NCI-H2081 (cell line): ENCODE data around the gene RRP8.

Experiments used
- DNase-seq, 2 experiments: peaks; one replicate each; lab custom pipeline; 2025; lab: John Stamatoyannopoulos, UW

The RRP8 gene

DNA sequence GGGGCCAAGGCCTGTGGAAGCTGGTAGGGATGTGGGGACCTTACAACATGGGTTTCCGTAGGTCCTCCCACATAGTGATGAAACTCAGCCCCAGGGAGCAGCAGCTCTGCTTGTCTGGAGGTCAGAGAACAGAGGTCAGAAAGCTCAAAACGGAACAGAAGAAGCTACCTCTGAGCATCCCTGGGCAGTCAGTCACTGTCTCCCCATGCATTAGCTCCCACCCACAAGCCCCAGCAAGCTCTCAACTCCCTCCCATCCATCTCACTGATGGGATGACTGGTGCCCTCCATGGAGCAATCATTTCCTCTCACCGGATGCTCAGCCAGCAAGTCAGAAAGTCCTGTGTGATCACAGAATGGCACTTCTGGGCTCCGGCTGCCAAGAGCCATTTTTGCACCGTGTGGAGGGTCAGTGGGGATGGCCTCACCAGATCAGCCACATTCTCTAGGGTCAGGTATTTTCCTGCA is 13.9 kb upstream of the RRP8 start:
- DNase-seq = no peak

DNA sequence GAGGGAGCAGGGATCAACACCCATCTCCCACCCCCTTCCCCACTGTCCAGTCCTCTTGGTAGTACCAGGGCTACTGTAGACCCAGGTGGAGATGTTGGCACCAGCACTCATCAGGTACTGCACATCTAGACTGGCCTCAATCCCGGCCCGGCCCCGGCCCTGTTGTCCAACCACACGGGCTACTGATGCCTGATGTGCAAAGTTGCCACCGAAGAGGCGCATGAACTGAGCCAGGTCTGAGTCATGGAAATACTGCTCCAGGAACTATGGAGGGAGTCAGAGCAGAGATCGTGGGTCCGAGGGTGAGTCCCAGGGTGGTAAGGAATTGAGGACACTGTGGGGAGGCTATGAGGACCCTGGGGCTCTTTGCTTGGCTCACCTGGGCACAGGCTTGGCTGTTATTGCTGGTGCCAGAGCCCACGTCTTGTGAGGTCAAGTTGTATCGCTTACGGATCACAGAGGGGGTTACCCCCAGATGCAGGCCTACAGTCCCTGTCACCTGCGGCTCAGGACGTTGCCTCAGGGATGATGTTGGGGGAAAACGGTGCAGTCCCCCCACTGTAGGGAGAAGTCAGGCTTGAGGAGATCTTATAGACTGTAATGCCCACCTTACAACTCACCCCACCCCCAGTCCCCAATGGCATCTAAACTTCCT is 13.3 kb upstream of the RRP8 start:
- DNase-seq = no peak

DNA sequence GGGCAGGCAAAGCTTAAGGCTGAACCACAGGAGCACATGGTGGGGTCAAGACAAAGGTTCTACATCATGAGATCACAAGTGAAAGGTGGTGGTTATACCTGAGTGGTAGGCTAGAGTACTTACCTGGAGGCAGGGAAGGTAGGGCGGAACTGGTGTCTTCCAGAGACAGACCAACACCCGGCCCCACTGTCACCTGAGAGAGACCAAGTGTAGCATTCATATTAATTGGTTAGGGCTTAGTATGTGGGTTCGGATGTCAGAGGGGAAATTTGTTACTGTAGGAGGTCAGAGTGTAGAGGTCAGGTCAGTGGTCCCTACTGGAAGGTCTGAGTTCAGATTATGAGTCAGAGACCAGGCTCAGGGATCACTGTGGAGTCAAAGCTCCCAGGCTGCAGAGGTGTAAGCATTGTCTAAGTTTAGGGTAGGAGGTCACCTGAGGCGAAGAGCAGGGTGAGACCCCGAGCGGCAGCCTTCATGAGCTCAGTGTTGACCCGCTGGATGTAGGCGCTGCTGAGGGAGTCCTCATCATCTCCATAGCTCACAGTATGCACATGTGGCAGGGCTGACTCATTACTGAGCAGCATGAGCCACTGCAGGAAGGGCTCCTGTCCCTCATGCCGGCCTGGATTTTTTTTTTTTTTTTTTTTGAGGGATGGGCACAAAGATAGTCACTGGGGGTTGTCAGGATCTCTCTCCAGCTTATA is 12.6 kb upstream of the RRP8 start:
- no peak for DNase-seq

DNA sequence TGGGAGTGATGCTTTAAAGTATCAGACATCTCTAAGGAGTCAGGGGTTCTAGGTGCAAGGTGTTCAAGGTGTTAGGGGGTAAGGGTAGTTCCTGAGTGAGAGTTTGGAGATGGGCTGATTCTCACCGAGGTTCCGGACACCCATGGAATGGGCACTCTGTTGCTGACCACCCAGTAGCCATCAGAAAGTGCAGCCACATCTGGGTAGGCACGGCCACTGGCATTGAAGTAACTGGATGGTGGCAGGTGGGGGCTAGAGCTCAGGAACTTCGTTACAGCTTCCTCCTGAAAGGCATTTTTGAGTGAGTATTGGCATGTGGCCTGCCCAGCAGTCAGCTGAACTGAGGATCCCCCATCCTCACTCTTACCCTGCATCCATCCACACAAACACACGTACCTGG is 11.6 kb upstream of the RRP8 start:
- no peak for DNase-seq

DNA sequence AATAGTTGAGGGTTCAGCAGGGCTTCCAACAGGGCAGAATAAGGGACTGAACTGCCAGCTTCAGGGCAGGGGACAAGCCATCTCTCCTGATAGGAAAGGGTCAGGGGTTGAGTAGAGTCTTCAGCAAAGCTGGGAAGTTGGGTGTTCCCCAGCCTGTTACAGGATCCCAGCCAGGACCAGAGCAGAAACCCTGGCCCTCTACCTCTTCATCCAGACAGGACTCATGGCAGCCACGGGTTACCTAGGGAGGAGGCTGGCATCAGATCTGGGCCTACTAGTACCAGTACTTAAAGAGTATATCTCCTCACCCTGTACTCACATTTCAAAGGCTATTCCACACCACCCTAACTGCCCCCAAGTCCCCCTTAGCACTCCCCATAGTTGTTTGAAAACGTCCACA is 11.0 kb upstream of the RRP8 start:
- no peak for DNase-seq

DNA sequence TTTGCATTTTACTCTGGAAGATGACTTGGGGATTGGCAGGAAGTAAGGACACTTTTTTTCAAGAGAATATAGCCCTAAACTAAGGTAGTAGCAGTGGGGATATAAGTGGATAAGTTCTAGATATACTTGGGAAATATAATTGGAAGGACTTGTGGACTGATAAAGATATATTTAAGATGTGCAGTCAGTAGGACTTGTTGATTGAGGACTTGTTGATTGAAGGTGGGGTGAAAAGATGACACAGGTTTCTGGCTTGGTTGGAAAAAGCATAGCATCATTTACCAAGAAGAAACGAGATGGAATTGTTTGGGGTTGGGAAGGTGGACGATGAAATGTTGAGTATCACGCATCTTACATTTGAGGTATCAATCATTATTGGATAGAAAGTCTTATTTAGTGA is 10.1 kb upstream of the RRP8 start:
- DNase-seq = no peak

DNA sequence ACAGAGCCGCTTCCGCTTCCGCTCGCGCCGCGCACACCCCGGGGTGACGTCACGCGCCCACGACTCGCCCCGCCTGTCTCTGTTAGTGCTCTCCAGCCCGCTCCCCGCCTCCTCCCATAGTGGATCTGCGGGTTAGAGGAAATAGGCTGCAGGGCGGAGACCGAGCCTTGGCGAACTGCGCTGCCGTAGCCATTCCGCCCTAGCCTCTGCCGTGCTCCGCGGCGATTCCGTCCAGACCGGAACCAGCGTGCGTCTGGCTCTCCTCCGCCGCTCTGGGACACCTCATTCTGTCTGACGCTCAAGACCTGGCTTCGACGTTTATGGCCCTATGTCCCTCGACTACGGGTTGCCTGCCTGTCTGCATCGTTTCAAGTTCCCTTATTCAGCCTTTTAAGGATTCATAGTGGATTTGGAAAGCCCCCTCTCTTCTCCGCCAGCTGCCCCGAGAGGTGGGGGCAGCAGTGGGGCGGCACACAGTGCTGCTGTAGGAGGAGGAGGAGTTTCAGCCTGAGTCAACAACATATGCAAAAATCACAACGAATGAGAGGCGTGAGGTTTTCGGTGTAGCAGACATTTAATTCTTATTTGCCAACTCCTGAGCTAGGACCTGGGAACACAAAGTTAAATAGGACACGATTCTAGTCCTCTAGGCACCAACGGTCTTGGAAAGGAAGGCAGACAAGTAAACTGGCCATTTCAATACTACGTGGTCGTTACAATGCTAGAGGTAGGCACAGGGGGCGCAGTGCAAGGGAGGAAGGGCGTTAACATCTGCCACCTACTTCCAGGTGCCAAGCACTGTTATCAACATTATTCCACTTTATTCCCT is 9.0 kb upstream of the RRP8 start, which contains the start of gene TAF10:
Gene TAF10, minus strand, starts transcription at position 4 of the 829 bp plus-strand sequence. CDS start 27 bp downstream, outside the sequence.
- DNase-seq = peak; percentile 93 to 94

DNA sequence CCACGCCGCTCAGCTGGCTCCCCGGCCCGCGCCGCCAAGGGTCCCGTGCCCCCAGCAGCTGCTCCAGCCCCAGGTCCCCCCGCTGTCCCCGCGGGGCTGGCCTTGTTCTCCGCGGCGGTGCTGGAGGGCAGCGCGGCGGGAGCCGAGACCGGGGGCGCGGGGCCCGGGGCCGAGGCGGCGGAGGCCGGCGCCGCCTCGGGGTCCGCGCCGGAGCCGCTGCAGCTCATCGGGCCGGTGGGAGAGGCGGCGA is 8.5 kb upstream of the RRP8 start:
- no peak for DNase-seq

DNA sequence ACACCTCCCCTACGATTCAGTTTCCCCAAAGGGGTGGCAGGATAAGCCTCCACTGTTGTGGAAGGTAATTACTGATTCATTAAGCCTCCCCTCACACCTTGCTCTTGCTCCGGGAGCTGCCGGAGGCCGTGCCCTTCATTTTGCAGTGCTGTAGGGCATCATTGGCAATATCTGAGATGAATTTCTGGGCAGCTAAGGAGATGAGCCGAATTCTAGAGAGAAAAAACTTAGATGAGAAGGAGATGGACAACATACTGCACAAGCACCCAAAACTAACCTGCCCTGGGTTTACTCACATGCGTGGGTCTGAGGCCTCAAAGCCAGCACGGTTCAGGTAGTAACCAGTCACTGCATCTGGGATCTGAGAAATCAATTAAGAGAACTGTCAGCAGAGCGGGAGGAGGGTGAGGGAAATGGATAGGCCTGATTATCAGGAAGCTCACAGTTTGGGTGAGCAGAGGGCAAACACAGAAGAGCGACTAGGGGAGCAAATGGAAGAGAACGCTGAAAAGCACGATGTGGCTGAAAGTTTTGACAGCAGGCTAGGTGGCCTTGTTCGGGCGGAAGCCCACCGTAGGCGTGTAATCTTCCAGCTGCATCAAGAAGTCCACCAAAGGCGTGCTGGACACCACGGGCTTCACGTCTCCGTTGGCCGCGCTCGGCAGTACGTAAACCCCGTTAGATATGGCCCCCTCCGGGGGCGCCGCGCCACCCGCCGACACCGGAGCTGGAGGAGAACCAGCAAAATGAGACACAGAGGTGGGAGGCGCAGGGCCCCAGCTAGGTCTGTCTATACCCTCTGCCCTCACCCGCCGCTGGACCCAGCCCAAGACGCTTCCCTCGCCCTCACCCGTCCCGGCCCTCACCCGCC is 7.9 kb upstream of the RRP8 start:
- no peak for DNase-seq

DNA sequence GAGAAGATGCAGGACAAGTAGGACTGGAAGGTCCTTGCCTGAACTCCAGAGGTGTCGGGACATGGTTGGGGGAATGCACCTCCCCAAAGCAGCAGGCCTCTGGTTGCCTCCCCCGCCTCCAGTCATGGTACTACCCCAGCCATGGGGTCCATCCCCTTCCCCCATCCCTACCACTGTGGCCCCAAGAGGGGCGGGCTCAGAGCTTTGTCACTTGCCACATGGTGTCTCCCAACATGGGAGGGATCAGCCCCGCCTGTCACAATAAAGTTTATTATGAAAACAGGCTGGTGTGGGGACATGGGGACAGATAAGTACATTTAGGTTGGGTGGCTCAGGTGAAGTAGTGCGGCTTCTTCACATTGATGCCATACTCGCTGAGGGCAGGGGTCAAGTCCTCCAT is 7.2 kb upstream of the RRP8 start:
- no peak for DNase-seq

DNA sequence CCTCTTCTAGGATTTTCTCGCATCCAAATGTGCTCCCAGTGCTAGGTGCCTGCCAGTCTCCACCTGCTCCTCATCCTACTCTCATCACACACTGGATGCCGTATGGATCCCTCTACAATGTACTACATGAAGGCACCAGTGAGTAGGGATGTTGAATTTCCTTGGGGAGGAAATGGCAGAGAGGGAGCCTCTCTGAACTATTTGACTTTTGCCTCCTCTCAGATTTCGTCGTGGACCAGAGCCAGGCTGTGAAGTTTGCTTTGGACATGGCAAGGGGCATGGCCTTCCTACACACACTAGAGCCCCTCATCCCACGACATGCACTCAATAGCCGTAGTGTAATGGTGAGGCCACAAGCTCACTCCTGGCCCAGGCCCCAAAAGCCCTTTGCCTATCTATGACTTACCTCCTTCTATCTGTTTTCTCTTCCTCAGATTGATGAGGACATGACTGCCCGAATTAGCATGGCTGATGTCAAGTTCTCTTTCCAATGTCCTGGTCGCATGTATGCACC is 6.1 kb upstream of the RRP8 start:
- DNase-seq = no peak

DNA sequence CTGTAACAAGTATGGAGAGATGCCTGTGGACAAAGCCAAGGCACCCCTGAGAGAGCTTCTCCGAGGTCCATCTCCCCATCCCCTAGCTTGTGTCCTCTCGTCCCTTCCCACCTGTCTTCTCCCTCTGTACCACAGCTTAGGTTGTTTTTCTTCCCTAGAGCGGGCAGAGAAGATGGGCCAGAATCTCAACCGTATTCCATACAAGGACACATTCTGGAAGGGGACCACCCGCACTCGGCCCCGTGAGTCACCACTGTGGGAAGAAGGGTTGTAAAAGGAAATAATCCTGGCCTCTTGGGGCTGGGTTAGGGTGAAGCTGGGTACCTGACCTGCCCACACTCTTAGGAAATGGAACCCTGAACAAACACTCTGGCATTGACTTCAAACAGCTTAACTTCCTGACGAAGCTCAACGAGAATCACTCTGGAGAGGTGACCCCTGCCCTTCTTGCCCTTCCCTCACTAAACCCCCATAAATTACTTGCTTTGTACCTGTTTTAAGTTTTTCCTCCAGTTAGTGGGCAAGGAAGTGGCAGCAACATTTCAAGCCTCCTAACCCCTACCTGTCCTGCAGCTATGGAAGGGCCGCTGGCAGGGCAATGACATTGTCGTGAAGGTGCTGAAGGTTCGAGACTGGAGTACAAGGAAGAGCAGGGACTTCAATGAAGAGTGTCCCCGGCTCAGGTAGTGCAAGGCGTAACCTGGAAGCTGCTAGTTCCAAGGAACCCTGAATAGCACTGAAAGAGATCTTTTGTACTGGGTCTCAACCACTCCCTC is 5.5 kb upstream of the RRP8 start:
- DNase-seq = no peak

DNA sequence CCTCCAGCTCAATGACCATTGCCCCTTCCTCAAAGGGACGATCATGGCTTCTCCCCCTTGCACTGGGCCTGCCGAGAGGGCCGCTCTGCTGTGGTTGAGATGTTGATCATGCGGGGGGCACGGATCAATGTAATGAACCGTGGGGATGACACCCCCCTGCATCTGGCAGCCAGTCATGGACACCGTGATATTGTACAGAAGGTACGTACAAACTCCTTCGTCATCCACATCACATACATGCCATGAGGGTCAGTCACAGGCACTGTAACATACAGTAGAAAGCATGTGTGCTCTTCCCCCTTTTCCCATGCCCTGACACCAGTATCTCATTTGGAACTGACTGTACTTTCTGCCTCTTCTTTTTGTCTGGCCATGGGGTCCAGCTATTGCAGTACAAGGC is 4.6 kb upstream of the RRP8 start:
- DNase-seq = no peak

DNA sequence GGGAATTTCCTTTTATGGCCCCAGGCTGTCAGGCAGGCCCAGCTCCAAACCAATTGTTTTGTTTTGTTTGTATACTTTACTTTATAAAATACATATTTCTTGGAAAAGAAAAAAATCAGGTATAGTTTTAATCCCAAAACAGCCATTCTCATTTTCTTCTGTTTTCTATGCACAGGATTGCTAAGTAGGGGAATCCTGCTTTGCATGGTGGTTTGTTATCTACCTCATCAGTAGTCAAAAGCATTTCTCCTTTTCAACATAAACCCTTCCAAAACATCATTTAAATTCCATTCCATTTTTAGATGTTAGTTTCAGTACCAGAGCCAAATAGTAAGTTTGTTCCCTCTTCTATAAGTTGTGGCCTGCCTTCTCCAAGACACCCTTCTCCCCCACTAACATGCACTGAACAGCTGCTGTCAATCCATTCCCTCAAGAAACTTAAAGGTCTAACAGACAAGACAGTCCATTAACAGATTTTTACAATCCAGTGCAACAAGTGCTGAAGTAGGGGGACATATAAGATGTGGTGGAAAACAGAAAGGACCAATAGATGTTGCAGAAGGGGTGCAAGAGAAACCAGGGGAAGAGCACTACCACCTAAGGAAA is 3.9 kb upstream of the RRP8 start:
- DNase-seq = no peak

DNA sequence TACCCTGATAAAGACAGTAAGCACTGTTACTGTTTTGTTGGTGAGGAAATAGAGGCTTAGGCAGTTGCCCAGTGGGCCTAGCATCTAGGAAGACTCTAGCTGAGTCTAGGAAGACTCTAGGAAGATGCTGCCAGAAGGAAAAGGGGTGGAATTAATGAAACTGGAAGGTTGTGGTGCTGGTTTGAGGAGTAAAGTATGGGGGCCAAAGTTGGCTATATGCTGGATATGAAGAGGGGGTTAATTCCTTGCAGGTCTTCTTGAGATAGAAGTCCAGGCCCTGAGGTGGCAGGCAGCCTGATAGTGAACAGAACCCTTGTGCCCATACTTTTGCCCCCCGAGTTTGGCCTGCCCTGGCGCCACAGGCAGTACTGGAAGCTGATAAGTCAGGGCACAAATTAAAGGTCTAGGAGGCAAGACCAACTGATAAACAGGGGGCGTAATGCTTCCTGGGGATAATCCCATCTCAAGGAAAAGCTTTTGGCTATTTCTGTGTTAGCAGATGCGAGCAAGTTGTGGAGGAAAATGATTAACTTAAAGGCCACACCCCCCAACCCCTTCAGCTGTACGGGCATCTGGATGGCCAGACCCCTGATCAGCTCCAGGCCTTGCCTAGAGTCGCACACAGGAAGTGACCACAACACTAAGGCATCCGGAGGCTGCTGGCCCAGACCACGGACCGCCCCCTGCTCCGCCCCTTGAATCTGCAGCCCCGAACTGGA is 3.2 kb upstream of the RRP8 start:
- peak; percentile 35 to 56 for DNase-seq

DNA sequence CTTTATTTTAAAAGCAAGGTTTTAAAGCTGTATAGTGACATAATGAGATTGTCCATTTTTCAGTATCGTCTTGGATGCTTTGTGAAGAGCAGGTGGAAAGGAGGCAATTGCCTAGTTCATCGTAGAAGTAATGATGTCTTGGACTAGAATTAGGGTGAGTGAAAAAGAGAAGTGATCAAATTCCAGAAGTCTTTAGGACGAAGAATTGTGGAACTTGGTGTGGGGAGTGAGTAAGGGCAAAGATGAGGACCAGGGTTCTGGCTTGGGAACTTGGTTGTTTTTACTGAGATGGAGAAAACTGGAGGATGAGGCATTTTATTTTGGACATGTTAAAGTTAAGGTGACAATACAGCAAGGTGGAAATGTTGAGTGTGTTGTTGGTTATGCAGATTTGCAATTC is 1.4 kb upstream of the RRP8 start:
- no peak for DNase-seq

DNA sequence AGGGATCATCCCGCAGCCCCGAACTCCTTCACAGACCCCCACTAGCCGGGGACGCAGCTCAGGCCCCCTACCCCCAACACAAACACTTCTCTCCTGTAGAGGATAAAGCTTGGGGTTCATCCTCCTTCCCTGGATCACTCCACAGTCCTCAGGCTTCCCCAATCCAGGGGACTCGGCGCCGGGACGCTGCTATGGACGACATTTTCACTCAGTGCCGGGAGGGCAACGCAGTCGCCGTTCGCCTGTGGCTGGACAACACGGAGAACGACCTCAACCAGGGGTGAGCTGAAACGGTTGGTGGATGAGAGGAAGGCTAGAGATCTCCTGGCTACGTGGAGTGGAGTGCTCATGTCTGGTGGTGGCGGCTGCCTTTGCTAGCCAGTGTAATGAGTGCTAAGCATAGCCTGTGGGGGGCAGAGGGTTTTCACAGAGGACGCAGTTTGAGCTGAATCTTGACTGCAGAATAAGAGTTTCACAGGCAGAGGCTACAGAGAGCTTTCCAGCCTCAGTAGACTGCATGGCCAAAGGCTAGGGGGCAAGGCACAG is 738 bp upstream of the RRP8 start:
- peak in 1 of 2 experiments; percentile 22 for DNase-seq

DNA sequence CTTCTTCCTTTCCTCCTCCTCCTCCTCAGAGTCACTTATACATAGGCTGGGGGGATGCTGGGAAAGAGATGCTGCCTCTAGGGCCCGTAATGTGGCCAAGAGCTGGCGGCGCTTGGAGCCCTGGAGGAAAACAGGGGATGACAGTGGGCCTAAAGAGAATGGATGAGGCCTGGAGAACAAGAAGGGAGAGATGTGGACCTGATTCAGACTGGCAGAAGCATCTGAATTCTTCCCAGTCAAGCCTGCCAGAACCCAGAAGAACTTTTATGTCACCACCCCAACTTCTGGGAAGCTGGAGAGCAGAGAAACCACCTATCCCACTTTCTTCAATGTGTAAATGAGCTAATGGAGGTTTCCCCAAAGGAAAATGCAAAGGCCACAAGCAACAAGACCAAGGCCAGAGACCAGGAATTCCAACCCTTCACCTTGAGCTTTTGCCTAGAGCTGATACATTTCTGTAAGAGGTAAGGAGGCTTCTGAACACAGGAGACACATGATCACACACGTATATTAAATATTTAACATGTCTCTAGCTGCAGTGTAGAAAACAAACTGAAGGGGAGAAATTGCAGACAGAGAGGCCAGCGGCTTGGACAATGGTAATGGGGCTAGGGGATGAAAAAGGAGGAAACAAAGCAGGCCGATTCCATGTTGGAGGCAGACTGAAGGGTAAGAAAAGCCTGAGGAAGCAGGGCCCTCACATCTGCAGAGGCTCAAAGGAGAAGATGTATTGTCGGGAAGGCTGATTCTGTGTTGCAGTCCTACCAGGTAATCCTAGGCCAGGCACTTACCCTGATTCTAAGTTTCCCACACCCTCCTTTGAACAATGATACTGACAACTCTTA is 1.1 kb downstream of the RRP8 start:
- DNase-seq = no peak

DNA sequence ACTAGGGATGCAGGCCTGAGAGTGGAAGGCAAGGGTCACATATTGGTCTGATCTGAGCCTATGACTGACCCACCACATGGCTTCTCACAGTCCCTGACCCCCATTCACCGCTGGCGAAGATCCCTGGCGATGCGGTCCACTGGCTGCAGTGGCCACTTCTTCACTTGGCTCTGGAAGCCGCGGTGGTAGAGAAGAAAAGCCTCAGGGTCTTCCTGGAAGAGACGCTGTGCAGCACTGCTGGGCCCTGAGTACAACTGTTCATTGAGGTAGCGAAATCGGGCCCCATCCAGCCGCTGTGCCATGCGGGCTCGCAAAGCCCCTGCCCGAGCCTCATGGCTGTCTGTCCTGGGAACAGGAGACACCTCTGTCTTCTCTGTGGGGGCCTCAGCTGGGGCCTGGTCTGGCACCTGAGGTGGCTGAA is 2.4 kb downstream of the RRP8 start:
- DNase-seq = no peak
